ENCODE measurements around the gene LIPG. TPM values are rescaled to one million over a fixed set of nuclear protein-coding genes. Genes with fewer than 3 reads are reported as not detected.
A peak's percentile ranks its signal among the peaks of the same experiment; 100 is the strongest.

The LIPG gene
- total RNA-seq, 1 experiment from 2014 or later: 92.0 TPM

- Histone ChIP-seq H3K9me3 (ENCODE audit: control insufficient read depth, insufficient read depth, low read depth, low read length) (no peaks in the 10 kb centered on the region), H3K27me3 (ENCODE audit: control insufficient read depth, insufficient read depth, low read length) (no peaks in the 10 kb centered on the region), H3K36me3 (ENCODE audit: control insufficient read depth, insufficient read depth, low read length) (no peaks in the 10 kb centered on the region), H3K27ac (ENCODE audit: low read length) (peak overlapping the region; percentile 12; the same call in 1 of the 2 replicates), H3K4me3 (ENCODE audit: low read depth in 2 of 2, low read length in 2 of 2) (no peak overlapping the region), H3K4me1 (ENCODE audit: control insufficient read depth, insufficient read depth, low read length) (peaks cover 6% of the 10 kb centered on the region)
- ChIA-PET POLR2A (no interaction called here), CTCF (no interaction called here)
- intact Hi-C loops (cut with micrococcal nuclease; ENCODE audit: unreplicated experiment) (no loop called here), in situ Hi-C loops (cut with HindIII; ENCODE audit: low pct_unique_long_range_greater_than_20kb, low sequenced_read_pairs) (no loop called here)
- DNase-seq (ENCODE audit: low read depth, low spot score) (no peak), ATAC-seq (no peak)
- TF ChIP-seq CTCF (IDR thresholded peaks at IDR 0.05): no peak
- no peak for TF ChIP-seq TCF7L2 (IDR thresholded peaks at IDR 0.05; ENCODE audit: low read depth, low read length)
- TF ChIP-seq REST (IDR thresholded peaks at IDR 0.05; ENCODE audit: insufficient read depth in 1 of 2, low read depth in 2 of 2, low read length in 1 of 2): no peak
- TF ChIP-seq POLR2AphosphoS5 (IDR thresholded peaks at IDR 0.05; ENCODE audit: low read depth, low read length): no peak
- TF ChIP-seq SIN3A (IDR thresholded peaks at IDR 0.05; ENCODE audit: borderline replicate concordance, insufficient read depth, low read depth, low read length): no peak
- BruUV-seq (replicated peaks): no TSS peak
Observed at GRCh38 chr18:49610022-49610445, 48.2 kb downstream of the LIPG start.

- Histone ChIP-seq H3K4me1 (ENCODE audit: control insufficient read depth, insufficient read depth, low read length) (peaks cover 6% of the 10 kb centered on the region), H3K27me3 (ENCODE audit: control insufficient read depth, insufficient read depth, low read length) (no peaks in the 10 kb centered on the region), H3K4me3 (ENCODE audit: low read depth in 2 of 2, low read length in 2 of 2) (no peak overlapping the region), H3K27ac (ENCODE audit: low read length) (no peak overlapping the region), H3K9me3 (ENCODE audit: control insufficient read depth, insufficient read depth, low read depth, low read length) (no peaks in the 10 kb centered on the region), H3K36me3 (ENCODE audit: control insufficient read depth, insufficient read depth, low read length) (no peaks in the 10 kb centered on the region)
- no peak for DNase-seq (ENCODE audit: low read depth, low spot score)
- intact Hi-C loops (cut with micrococcal nuclease; ENCODE audit: unreplicated experiment): no loop called here
- in situ Hi-C loops (cut with HindIII; ENCODE audit: low pct_unique_long_range_greater_than_20kb, low sequenced_read_pairs): no loop called here
- POLR2A ChIA-PET: no interaction called here
- no TSS peak for BruUV-seq (replicated peaks)
- no peak for ATAC-seq
- CTCF ChIA-PET: no interaction called here
- TF ChIP-seq TCF7L2 (IDR thresholded peaks at IDR 0.05; ENCODE audit: low read depth, low read length): no peak
- no peak for TF ChIP-seq SIN3A (IDR thresholded peaks at IDR 0.05; ENCODE audit: borderline replicate concordance, insufficient read depth, low read depth, low read length)
- TF ChIP-seq POLR2AphosphoS5 (IDR thresholded peaks at IDR 0.05; ENCODE audit: low read depth, low read length): no peak
- TF ChIP-seq CTCF (IDR thresholded peaks at IDR 0.05): no peak
- TF ChIP-seq REST (IDR thresholded peaks at IDR 0.05; ENCODE audit: insufficient read depth in 1 of 2, low read depth in 2 of 2, low read length in 1 of 2): no peak
Observed at GRCh38 chr18:49611316-49611715, 49.5 kb downstream of the LIPG start.
